HG02678 (cell line): Measurements from ENCODE around the gene MUC5B.
A peak's percentile ranks its signal among the peaks of the same experiment; 100 is the strongest.
"Not testable (repeated sequence)": the region's sequence is repeated elsewhere in the genome, so short reads cannot be mapped to it uniquely, and the experiment has no call there.

Source experiments
- ATAC-seq: cut with Tn5 transposase; IDR thresholded peaks from one replicate; pipeline ENCODE4 v1.9.1; 2021; ENCODE audit warnings: mild to moderate bottlenecking, moderate library complexity; ENCODE audit not compliant: unreplicated experiment

MUC5B gene

DNA sequence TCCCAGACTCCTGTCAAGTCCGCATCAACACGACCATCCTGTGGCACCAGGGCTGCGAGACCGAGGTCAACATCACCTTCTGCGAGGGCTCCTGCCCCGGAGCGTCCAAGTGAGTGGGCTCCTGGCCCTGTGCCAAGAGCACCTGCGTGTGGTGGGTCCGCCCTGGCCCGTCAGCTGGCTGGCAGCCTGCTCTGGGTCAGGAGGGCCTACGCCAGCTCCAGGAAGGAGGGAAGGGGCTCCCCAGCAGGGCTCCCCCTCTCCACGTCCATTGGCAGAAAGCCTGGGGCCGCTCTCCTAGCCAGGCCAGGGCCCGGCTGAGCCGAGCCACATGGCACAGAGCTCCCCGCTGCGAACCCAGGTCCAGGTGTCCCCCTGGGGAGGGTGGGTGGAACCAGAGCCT lies 37.8 kb downstream of the MUC5B start:
- no peak for ATAC-seq

DNA sequence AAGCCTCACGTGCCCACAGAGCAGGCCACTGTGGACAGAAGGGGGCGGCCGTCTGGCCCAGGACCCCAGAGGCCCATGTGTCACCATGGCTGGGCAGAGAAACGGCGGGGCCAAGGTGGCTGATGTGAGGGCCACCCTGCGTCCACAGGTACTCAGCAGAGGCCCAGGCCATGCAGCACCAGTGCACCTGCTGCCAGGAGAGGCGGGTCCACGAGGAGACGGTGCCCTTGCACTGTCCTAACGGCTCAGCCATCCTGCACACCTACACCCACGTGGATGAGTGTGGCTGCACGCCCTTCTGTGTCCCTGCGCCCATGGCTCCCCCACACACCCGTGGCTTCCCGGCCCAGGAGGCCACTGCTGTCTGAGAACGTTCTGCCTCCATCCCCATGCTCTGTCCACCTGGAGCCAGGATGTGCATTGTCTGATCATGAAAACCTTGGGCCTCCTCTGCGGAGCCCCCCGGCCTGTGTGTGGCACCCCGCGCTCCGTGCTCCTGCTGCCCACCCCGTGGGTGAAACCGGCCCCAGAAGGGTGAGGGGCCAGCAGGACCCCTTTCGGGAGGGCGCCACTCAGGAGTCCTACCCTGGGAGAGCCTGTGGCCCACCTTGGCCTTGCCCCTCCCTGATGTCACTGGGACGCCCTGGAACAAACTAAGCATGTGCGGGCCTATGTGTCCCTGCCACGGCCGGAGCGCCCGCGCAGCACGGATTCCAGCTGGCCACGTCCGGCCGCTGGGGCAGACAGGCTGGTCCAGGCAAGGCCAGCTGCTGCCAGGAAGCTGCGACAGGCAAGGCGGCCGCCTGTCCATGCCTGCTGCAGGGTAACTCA lies 38.6 kb downstream of the MUC5B start:
- ATAC-seq, result no peak

DNA sequence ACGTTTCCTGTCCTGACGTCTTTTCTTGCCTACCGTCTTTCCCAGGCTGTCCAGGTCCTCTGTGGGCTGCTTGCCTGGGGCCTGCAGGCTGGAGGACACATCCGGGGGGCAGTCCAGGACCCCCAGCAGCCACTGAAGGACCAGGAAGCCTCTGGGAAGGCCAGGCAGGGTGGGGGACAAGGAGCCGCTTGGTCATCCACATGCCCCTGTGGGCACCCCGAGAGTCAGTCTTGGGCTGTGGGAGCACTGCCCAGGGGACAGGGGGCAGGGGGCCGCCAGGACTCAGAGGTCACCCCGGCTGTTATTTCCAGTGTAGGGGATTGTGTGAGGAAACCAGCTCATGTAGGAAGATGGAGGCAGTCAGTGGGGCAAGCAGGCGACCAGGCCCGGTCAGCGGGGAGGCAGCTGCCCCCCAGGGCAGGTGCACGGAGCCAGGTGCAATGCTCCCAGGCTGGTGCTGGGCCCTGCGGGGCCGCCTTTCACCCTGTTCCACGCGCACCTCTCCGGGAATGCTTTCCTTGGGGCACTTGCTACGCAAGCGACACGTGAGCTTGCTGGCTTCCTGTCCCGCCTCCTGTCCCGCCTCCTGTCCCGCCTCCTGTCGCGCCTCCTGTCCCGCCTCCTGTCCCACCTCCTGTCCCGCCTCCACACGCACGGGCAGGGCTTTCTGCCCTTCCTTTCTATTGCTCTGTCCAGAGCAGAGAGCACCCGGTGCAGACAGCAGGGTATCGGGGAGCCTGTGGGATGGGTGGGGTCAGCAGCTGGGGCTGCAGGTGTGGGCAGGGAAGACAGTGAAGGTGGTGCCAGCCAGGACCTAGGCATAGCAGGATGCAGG lies 39.5 kb downstream of the MUC5B start:
- peak; percentile 90 for ATAC-seq

DNA sequence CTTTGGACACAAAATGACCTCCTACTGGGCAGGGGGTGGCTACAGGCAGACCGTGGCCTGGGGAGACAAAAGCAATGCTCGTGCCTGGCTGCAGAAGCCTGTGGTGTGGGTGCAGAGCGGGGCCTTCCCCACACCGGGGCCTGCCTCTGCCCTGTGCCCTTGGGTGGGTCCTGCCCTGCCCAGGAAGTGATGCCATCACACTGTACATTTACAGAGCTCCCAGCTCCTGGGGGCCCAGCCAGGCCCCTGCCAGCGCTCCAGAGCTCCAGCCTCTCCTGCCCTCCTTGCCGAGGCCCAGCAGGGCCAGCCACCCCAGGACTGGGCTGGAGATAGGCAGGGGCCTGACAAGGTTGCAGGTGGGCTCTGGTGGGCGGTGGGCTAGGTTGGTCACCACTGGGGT lies 40.1 kb downstream of the MUC5B start:
- peak; percentile 9 for ATAC-seq

- ATAC-seq, result not testable (repeated sequence)
Measured at GRCh38 chr11:1264444-1264843, 41.6 kb downstream of the MUC5B start.

- not testable (repeated sequence) for ATAC-seq
Measured at GRCh38 chr11:1265480-1265879, 42.6 kb downstream of the MUC5B start.

DNA sequence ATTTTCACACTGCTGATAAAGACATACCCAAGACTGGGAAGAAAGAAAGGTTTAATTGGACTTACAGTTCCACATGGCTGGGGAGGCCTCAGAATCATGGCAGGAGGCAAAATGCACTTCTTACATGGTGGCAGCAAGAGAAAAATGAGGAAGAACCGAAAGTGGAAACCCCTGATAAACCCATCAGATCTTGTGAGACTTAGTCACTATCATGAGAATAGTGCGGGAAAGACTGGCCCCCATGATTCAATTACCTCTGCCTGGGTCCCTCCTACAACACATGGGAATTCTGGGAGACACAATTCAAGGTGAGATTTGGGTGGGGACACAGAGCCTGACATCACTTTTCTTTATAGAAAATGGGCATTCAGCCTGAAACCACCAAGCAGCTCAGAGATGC lies 44.1 kb downstream of the MUC5B start:
- ATAC-seq, result not testable (repeated sequence)

DNA sequence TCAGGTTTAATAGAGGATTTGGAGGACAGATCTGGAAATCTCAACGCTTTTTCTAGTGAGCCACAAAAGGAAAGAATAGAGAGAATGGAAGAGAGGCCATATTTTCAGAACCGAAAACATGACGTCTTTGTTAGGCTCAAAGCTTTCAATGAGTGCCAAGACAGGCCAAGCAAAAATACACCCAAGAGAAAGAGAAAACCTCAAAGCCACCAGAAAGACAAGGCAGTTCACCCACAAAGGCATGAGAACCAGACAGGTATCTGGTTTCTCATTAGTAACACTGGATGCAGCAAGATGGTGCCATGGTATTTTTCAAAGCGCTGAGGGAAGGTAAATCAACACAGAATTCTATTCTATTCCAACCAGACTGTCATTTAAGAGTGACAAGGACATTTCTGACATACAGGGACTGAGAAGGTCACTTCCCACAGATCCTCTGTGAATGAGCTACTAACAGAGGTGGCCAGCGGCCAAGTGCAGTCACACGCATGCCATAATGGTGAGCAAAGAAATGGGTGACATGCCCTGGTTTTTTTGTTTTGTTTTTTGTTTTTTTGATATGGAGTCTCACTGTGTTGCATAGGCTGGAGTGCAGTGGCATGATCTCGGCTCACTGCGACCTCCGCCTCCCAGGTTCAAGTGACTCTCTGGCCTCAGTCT lies 44.7 kb downstream of the MUC5B start:
- ATAC-seq, result no peak

DNA sequence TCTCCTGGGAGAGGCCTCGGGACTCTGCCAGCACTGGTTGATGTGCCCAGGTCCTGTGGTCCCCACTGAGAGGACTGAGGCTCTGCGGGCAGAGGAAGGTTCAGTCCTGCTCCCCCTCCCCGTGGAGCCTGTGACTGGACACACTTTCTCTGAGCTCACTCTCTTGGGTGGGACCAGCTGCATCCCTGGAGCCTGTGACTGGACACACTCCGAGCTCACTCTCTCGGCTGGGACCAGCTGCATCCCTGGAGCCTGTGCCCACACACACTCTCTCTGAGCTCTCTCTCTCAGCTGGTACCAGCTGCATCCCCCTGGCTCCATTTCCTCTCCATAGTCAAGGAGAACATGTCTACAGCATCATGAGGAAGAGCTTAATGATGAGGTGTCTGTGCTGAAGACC lies 47.1 kb downstream of the MUC5B start:
- ATAC-seq, result no peak

- no peak for ATAC-seq
Measured at GRCh38 chr11:1270476-1270875, 47.6 kb downstream of the MUC5B start.

DNA sequence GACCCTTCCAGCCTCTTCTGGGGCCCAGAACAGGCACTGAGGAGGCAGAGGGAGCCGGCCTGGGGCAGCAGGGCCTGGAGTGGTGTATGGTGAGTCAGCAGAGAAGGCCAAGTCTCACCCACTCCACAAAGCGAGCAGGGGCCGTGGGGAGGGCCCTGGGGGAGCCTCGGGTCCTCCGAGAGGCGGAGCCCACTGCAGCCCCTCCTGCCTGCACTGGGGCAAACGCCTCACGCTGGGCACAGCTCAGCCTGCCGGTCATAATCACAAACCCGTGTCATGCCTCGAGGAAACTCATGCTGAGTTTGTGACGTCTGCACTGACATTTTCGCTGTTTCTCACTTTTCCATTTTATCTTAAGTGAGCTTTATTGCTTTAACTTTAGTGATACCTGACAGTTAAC lies 48.1 kb downstream of the MUC5B start:
- no peak for ATAC-seq

GRCh38 chr11:1271406-1271805 lies 48.5 kb downstream of the MUC5B start:
- no peak for ATAC-seq

GRCh38 chr11:1271927-1272326 lies 49.1 kb downstream of the MUC5B start:
- ATAC-seq, result no peak

DNA sequence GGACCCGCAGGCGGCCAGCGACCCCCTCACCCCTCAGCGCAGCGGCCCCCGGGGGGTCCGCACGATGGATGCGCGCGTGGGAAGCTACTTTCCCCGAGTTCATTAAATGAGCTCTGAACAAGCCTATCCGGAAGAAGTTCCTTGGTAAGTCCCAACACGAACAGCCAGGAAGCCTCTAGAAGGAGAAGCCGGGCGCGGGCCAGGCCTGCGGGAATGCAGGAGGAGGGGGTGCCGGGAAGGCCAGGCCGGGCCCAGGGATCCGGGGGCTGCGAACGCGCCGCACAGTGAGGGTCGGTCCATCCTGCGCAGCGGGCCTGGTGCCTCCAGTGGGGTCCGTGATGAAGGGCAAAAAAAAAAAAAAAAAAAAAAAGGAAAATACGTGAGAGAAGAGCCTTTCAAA lies 49.7 kb downstream of the MUC5B start:
- no peak for ATAC-seq

GRCh38 chr11:1274501-1274900 lies 51.6 kb downstream of the MUC5B start:
- no peak for ATAC-seq

- ATAC-seq, result no peak
Measured at GRCh38 chr11:1275021-1275420, 52.2 kb downstream of the MUC5B start.

DNA sequence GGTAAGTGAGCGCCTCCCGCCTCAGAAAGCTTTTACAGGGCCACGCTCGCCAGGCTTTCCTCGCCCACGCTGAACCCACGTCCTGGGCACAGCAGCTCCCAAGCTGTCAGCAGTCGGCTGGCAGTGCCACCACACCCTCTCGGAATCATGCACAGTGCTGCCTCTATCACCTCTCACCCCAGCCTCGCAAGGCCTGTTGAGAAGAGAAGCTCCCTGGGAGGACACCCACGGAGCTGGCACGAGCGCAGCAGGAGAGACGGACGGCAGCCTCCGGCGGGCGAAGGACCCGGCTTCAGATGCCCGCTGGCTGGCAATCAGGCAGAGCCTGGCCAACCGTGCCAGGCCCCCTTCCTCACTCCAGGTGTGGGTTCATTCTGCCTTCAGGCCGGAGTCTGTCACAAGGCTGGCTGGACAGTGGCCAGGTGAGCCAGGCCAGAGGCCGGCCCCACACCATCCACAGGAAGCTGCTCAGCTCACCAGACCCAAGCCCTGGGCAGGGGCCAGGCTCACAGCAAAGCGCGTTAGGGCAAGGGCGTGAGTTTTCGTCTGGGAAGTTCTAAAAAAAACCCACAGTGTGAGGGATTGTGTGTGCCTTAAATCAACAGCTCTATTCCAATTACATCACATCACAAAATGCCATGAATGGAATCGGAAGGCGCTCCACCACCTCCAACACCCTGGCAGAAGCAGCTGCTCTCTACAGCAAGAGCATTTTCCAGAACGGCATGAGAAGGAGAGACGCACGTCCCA lies 53.4 kb downstream of the MUC5B start:
- no peak for ATAC-seq

DNA sequence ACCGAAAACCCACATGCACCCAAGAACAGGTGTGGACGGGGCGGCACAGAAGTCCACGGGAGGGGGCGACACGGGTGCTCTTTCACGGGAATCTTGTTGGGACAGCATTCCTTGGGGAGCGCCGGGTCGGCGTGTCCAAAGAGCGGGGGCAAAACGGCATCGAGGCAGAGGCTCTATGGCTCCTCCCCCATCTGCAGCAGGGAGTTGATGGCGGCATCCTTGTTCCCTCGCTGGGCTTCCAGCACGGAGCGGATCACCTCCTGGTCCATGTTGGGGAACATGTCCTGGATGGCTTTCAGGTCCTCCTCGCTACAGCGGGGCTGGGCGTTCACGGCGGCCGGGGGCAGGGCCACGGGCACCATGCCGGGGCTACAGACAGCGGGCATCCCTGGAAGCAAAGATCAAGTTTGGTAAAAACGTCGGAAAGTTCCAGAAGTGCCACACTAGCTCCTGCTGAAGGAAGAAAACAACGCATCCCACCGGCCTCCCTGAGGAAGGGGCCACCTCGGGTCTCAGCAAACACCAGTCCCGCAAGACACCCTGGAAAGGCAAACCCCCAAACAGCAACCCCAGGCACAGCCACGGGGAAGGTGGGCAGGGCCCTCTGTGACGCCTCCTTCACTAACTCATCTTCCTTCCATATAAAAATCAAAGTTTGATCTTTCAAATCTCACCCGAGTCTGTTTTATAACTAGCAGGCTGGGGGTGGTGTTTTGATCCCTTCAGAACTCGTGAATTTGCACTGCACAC lies 54.2 kb downstream of the MUC5B start:
- ATAC-seq, result no peak

- no peak for ATAC-seq
Measured at GRCh38 chr11:1277936-1278512, 55.2 kb downstream of the MUC5B start.
